Activated CD4-positive, alpha-beta T cell treated with anti-CD3 and anti-CD28 coated beads for 36 hours (primary cell): ENCODE data around the gene BSND. TPM values are rescaled to one million over a fixed set of nuclear protein-coding genes. Genes with fewer than 3 reads are reported as not detected.
A peak's percentile ranks its signal among the peaks of the same experiment; 100 is the strongest.
"Not testable (repeated sequence)": the region's sequence is repeated elsewhere in the genome, so short reads cannot be mapped to it uniquely, and the experiment has no call there.

ENCODE experiments used
- ATAC-seq: fragments of 200-7000 bp; cut with Tn5 transposase; one replicate; pipeline ENCODE4 v1.10.0; 2021; ENCODE audit warnings: mild to moderate bottlenecking, moderate library complexity
- CTCF ChIA-PET: fragments of 350-600 bp; sonication (Branson Sonifier 250); formaldehyde crosslinking; loops from one replicate; lab custom pipeline; 2021; ENCODE audit warnings: antibody characterized with exemption; lab: Charles Lee
- POLR2A ChIA-PET: fragments of 350-600 bp; sonication (Branson Sonifier 250); formaldehyde crosslinking; loops from one replicate; lab custom pipeline; 2021; ENCODE audit warnings: antibody characterized with exemption, inconsistent platforms; lab: Charles Lee
- DNase-seq: peaks from one replicate; pipeline ENCODE4 v3.0.0-alpha.2; 2020
- H3K27ac Mint-ChIP-seq: one replicate; pipeline ENCODE4 v1.8.0; 2021; ENCODE audit warnings: mixed read lengths
- H3K27me3 Mint-ChIP-seq: one replicate; pipeline ENCODE4 v1.8.0; 2021; ENCODE audit warnings: mixed read lengths
- H3K36me3 Mint-ChIP-seq: one replicate; pipeline ENCODE4 v1.8.0; 2021; ENCODE audit warnings: low read depth, mixed read lengths
- H3K4me1 Mint-ChIP-seq: one replicate; pipeline ENCODE4 v1.8.0; 2021; ENCODE audit warnings: mixed read lengths
- H3K4me3 Mint-ChIP-seq: one replicate; pipeline ENCODE4 v1.8.0; 2021; ENCODE audit warnings: mild to moderate bottlenecking, moderate library complexity, mixed read lengths
- H3K9me3 Mint-ChIP-seq: one replicate; pipeline ENCODE4 v1.8.0; 2021; ENCODE audit warnings: low read depth, mixed read lengths
- intact Hi-C, 2 experiments: fragments of 100-400 bp; cut with DNase I in 1 of 2; cut with micrococcal nuclease in 1 of 2; formaldehyde crosslinking; loops; one replicate each; pipeline versions ENCODE4 v1.14.2 to v1.15.1; 2022 to 2024; cut with DNase I, micrococcal nuclease
- total RNA-seq, 2 experiments: library from RNA; stranded (reverse); gene quantifications; one replicate each; pipeline ENCODE4 v1.2.3, GENCODE V29; 2021

The BSND gene
- total RNA-seq, 2 experiments from 2014 or later: not detected

GRCh38 chr1:55024163-55024562 lies 25.4 kb downstream of the BSND start:
- POLR2A ChIA-PET, H3K9me3 Mint-ChIP-seq, H3K4me1 Mint-ChIP-seq, ATAC-seq, DNase-seq, H3K4me3 Mint-ChIP-seq, intact Hi-C loops, H3K36me3 Mint-ChIP-seq, CTCF ChIA-PET, H3K27ac Mint-ChIP-seq, H3K27me3 Mint-ChIP-seq: not testable (repeated sequence)

GRCh38 chr1:55026682-55027081 lies 27.9 kb downstream of the BSND start:
- H3K9me3 Mint-ChIP-seq, H3K36me3 Mint-ChIP-seq, H3K4me3 Mint-ChIP-seq, CTCF ChIA-PET, POLR2A ChIA-PET, ATAC-seq, DNase-seq, intact Hi-C loops, H3K4me1 Mint-ChIP-seq, H3K27ac Mint-ChIP-seq, H3K27me3 Mint-ChIP-seq: not testable (repeated sequence)

GRCh38 chr1:55031098-55031497 lies 32.4 kb downstream of the BSND start:
- POLR2A ChIA-PET, H3K9me3 Mint-ChIP-seq: not testable (repeated sequence)

GRCh38 chr1:55033265-55033614 lies 34.5 kb downstream of the BSND start:
- no peak for DNase-seq
- Mint-ChIP-seq H3K27ac (no peak overlapping the region), H3K27me3 (peaks cover 32% of the 10 kb centered on the region), H3K4me3 (no peak overlapping the region), H3K9me3 (no peaks in the 10 kb centered on the region), H3K36me3 (no peaks in the 10 kb centered on the region), H3K4me1 (no peaks in the 10 kb centered on the region)
- intact Hi-C loops: no loop called here
- CTCF ChIA-PET: interaction anchor here (0.7 kb wide), 1 partner anchor 688 kb away, joined by 3 read pairs; no protein-coding TSS in a partner anchor
- no peak for ATAC-seq
- POLR2A ChIA-PET: no interaction called here

More at GRCh38 chr1:55031098-55031497, 32.4 kb downstream of the BSND start:
- H3K27ac Mint-ChIP-seq, intact Hi-C loops, H3K36me3 Mint-ChIP-seq, H3K4me3 Mint-ChIP-seq, H3K4me1 Mint-ChIP-seq, ATAC-seq, DNase-seq: not testable (repeated sequence)
- H3K27me3 Mint-ChIP-seq: peaks cover 15% of the 10 kb centered on the region
- CTCF ChIA-PET: interaction anchor here (0.6 kb wide), 1 partner anchor 80 kb away, joined by 3 read pairs; no protein-coding TSS in a partner anchor

GRCh38 chr1:55034476-55035133 lies 35.9 kb downstream of the BSND start:
- Mint-ChIP-seq H3K4me1 (no peaks in the 10 kb centered on the region), H3K36me3 (no peaks in the 10 kb centered on the region), H3K4me3 (no peak overlapping the region), H3K9me3 (no peaks in the 10 kb centered on the region), H3K27me3 (peaks cover 44% of the 10 kb centered on the region), H3K27ac (no peak overlapping the region)
- ChIA-PET CTCF (interaction anchor here (0.7 to 1.7 kb wide), 4 partner anchors 10 to 345 kb away, joined by 4 to 8 read pairs (median 4); no protein-coding TSS in a partner anchor), POLR2A (no interaction called here)
- ATAC-seq (no peak), DNase-seq (no peak)
- intact Hi-C loops: no loop called here

GRCh38 chr1:55035904-55036303 lies 37.2 kb downstream of the BSND start:
- CTCF ChIA-PET: interaction anchor here (1.0 to 1.7 kb wide), 2 partner anchors 14 to 17 kb away, joined by 3 to 5 read pairs; no protein-coding TSS in a partner anchor
- Mint-ChIP-seq H3K4me1 (no peaks in the 10 kb centered on the region), H3K4me3 (no peak overlapping the region), H3K36me3 (no peaks in the 10 kb centered on the region), H3K9me3 (no peaks in the 10 kb centered on the region), H3K27me3 (peaks cover 49% of the 10 kb centered on the region), H3K27ac (no peak overlapping the region)
- ATAC-seq: no peak
- DNase-seq: no peak
- POLR2A ChIA-PET: no interaction called here
- intact Hi-C loops: no loop called here

- ATAC-seq (no peak), DNase-seq (no peak)
- CTCF ChIA-PET: no interaction called here
- Mint-ChIP-seq H3K27me3 (peaks cover 54% of the 10 kb centered on the region), H3K27ac (no peak overlapping the region), H3K36me3 (no peaks in the 10 kb centered on the region), H3K4me3 (no peak overlapping the region), H3K4me1 (no peaks in the 10 kb centered on the region), H3K9me3 (no peaks in the 10 kb centered on the region)
- POLR2A ChIA-PET: interaction anchor here (0.5 kb wide), 1 partner anchor 448 kb away, joined by 7 read pairs; no protein-coding TSS in a partner anchor
- intact Hi-C loops: no loop called here
Observed at GRCh38 chr1:55037733-55038551, 39.2 kb downstream of the BSND start.

- DNase-seq: no peak
- Mint-ChIP-seq H3K4me1 (no peaks in the 10 kb centered on the region), H3K4me3 (no peak overlapping the region), H3K27ac (no peak overlapping the region), H3K9me3 (no peaks in the 10 kb centered on the region), H3K27me3 (peaks cover 52% of the 10 kb centered on the region), H3K36me3 (no peaks in the 10 kb centered on the region)
- intact Hi-C loops: no loop called here
- POLR2A ChIA-PET: no interaction called here
- ATAC-seq: no peak
- CTCF ChIA-PET: no interaction called here
Observed at GRCh38 chr1:55038552-55038838, 39.8 kb downstream of the BSND start.

GRCh38 chr1:55038974-55039341 lies 40.2 kb downstream of the BSND start:
- Mint-ChIP-seq H3K36me3 (no peaks in the 10 kb centered on the region), H3K4me1 (no peaks in the 10 kb centered on the region), H3K27ac (no peak overlapping the region), H3K9me3 (no peaks in the 10 kb centered on the region), H3K27me3 (peaks cover 54% of the 10 kb centered on the region), H3K4me3 (no peak overlapping the region)
- intact Hi-C loops: no loop called here
- DNase-seq (no peak), ATAC-seq (no peak)
- CTCF ChIA-PET: no interaction called here
- POLR2A ChIA-PET: no interaction called here

- H3K27ac Mint-ChIP-seq: no peak within 1 kb of the TSS
- H3K4me1 Mint-ChIP-seq: no peaks in the 10 kb centered on the region
- ATAC-seq (peak; percentile 36), DNase-seq (no peak)
- ChIA-PET POLR2A (no interaction called here), CTCF (no interaction called here)
- intact Hi-C loops: no loop called here
- H3K27me3 Mint-ChIP-seq: peaks cover 54% of the 10 kb centered on the region
- H3K4me3 Mint-ChIP-seq: no peak within 1 kb of the TSS
- no peaks in the 10 kb centered on the region for H3K36me3 Mint-ChIP-seq
- H3K9me3 Mint-ChIP-seq: no peaks in the 10 kb centered on the region
Observed at GRCh38 chr1:55039342-55040082, 40.8 kb downstream of the BSND start, which contains the start of gene PCSK9. TSS of gene PCSK9 (plus strand) at chr1:55039548. CDS start at chr1:55039838, 290 bp downstream.

GRCh38 chr1:55040083-55040932 lies 41.6 kb downstream of the BSND start:
- ChIA-PET CTCF (interaction anchor here (0.5 to 0.6 kb wide), 2 partner anchors 100 to 1002 kb away, joined by 3 read pairs; no protein-coding TSS in a partner anchor), POLR2A (no interaction called here)
- no peaks in the 10 kb centered on the region for H3K9me3 Mint-ChIP-seq
- H3K27me3 Mint-ChIP-seq: peaks cover 51% of the 10 kb centered on the region
- intact Hi-C loops: no loop called here
- no peak overlapping the region for H3K4me3 Mint-ChIP-seq
- H3K36me3 Mint-ChIP-seq: no peaks in the 10 kb centered on the region
- ATAC-seq: no peak
- no peak overlapping the region for H3K27ac Mint-ChIP-seq
- no peak for DNase-seq
- H3K4me1 Mint-ChIP-seq: no peaks in the 10 kb centered on the region
